GM18517 (cell line): ENCODE data around the gene MOSPD2.

Source experiments
- ATAC-seq: cut with Tn5 transposase; IDR thresholded peaks from one replicate; pipeline ENCODE4 v1.9.1; 2021; ENCODE audit warnings: mild to moderate bottlenecking, moderate library complexity; ENCODE audit not compliant: unreplicated experiment

The MOSPD2 gene

GRCh38 chrX:14913241-14913640, 40.0 kb downstream of the MOSPD2 start:
- no peak for ATAC-seq

- ATAC-seq = no peak
These were observed 42.4 kb downstream of the MOSPD2 start for GRCh38 chrX:14915596-14915995.

- no peak for ATAC-seq
These were observed 42.9 kb downstream of the MOSPD2 start for GRCh38 chrX:14916017-14916674.

GRCh38 chrX:14919407-14919806, 46.2 kb downstream of the MOSPD2 start:
- ATAC-seq = no peak

- ATAC-seq = no peak
These were observed 47.0 kb downstream of the MOSPD2 start for GRCh38 chrX:14920196-14920595.

GRCh38 chrX:14922437-14922836, 49.2 kb downstream of the MOSPD2 start:
- ATAC-seq = no peak

- no peak for ATAC-seq
These were observed 50.5 kb downstream of the MOSPD2 start for GRCh38 chrX:14923761-14924160.

- ATAC-seq = no peak
These were observed 53.2 kb downstream of the MOSPD2 start for GRCh38 chrX:14926471-14926870.

- no peak for ATAC-seq
These were observed 54.2 kb downstream of the MOSPD2 start for GRCh38 chrX:14927401-14927800.

GRCh38 chrX:14930663-14931062, 57.4 kb downstream of the MOSPD2 start:
- ATAC-seq = no peak

GRCh38 chrX:14932136-14932535, 58.9 kb downstream of the MOSPD2 start:
- no peak for ATAC-seq

- no peak for ATAC-seq
These were observed 61.2 kb downstream of the MOSPD2 start for GRCh38 chrX:14934423-14934822.

GRCh38 chrX:14936561-14936960, 63.3 kb downstream of the MOSPD2 start:
- ATAC-seq = no peak

GRCh38 chrX:14939644-14940043, 66.4 kb downstream of the MOSPD2 start:
- ATAC-seq = no peak

- no peak for ATAC-seq
These were observed 68.1 kb downstream of the MOSPD2 start for GRCh38 chrX:14941301-14941700.

GRCh38 chrX:14942341-14942740, 69.1 kb downstream of the MOSPD2 start:
- ATAC-seq = no peak

- ATAC-seq = no peak
These were observed 70.7 kb downstream of the MOSPD2 start for GRCh38 chrX:14943962-14944361.

GRCh38 chrX:14946606-14947155, 73.5 kb downstream of the MOSPD2 start:
- ATAC-seq = no peak

GRCh38 chrX:14948691-14949090, 75.5 kb downstream of the MOSPD2 start:
- no peak for ATAC-seq

GRCh38 chrX:14956813-14957582, 83.8 kb downstream of the MOSPD2 start:
- no peak for ATAC-seq

- no peak for ATAC-seq
These were observed 90.4 kb downstream of the MOSPD2 start for GRCh38 chrX:14963447-14964236.
